Measurements from ENCODE around the gene GNG3.
"Not testable (repeated sequence)": the region's sequence is repeated elsewhere in the genome, so short reads cannot be mapped to it uniquely, and the experiment has no call there.

The GNG3 gene

DNA sequence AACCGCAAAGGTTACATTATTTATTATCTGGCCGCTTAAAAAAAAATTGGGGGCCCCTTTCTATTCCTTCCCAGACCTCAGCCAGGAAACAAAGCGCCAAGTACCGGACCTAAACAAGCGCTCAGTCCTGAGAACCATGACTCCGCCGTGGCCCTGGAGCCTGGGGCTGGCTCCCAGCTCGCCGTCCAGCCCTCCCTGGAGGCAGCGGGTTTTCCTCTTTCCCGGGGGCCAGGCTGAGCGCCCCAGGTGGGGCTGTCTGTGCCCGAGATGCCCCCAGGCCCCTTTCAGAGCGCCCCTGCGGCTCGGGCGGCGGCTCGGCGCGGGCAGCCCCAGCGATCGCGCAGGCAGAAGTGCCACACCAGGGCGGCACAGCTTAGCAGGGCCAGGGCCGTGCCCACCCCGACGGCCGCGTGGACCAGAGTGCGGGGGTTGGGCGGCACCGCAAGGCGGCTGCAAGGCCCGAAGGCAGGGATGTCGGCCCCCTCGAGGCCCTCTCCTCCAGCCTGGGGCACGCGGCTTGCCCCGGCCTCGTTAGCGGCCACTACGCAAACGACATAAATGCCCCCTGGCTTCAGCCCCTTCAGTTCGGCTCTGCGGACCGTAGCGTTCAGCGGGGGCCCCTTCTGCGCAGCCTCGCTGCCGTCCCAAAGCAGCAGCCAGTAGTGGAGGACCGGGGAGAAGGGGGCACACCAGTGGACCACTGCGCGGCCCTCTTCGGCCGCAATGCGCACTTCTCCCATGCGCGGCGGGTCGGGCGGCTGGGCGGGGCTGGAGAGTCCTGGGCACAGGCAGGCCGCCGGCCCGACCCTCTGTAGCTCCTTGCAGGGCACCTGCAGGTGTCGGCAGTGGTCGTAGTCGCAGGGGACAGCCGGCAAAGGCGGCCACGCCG lies 19.7 kb upstream of the GNG3 start:
- no peak for DNase-seq (ENCODE audit: low read depth in 2 of 2)

DNA sequence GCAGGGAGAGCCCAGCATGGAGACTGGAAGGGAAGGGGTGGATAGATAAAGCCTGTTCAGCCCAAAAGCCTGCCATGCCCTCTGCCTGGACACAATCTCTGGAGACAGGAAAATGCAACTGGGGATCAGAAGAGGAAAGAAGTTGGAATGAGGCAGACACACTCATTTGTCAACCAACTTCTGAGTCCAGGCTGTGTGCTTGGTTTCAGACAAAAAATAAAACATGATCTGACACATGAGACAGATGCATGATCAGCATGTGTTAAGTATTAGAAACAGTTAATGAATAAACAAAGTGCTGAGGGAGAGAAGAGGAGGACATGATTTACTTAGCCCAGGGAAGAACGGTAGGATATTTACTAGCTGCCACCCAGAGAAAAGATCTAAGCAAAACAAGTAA lies 19.0 kb upstream of the GNG3 start:
- no peak for DNase-seq (ENCODE audit: low read depth in 2 of 2)

DNA sequence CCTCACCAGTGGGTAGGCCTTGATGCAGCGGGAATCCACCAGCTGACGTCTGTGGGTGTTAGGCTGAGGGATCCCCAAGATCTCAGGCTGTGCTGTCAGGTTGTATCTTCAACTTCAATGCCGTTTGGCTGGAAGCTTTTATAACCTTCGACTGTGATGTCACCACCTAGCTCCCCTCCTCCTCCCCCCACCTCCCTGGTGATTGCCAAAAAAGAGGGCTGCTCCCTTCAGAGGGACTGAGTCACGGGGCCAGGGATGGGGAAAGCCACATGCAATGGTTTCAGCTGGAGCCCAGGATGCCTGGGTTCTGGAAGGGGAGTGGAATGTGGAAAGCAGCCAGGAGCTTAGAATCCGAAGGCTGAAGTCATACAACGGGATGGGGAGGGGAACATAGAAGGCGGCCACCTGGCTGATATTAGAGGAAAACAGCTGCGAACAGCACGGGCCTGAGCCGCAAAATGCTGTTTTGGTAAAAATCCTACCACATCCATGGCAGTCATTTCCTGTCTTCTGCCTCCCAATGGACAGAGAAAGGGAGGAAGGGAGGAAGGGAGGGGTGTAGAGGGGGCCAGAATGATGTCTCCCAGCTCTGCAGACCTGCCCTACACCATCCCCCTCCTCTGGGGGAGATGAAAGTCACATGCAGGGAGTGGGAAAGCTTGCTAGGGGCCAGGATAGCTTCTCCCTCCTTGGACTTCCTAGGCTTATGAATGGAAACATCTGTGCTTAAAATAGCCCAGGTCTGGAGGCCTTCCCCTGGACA lies 17.9 kb upstream of the GNG3 start, which contains the start of gene LRRN4CL:
TSS of gene LRRN4CL (minus strand) at position 110 of the 763 bp plus-strand sequence. CDS start 1,022 bp downstream, outside the sequence.
- DNase-seq (ENCODE audit: low read depth in 2 of 2): no peak

DNA sequence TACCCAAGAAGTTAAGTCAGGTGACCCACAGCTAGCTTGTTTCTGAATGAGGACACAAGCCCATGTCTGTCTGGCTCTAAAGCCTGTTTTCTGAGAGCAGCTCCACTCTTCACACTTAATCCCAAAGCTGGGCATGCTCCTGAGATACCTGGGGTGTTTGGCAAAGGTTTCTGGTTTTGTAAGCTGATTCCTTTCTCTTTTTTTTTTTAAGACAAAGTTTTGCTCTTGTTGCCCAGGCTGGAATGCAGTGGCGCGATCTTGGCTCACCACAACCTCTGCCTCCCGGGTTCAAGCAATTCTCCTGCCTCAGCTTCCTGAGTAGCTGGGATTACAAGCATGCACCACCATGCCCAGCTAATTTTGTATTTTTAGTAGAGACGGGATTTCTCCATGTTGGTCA lies 13.9 kb upstream of the GNG3 start:
- DNase-seq (ENCODE audit: low read depth in 2 of 2): not testable (repeated sequence)

DNA sequence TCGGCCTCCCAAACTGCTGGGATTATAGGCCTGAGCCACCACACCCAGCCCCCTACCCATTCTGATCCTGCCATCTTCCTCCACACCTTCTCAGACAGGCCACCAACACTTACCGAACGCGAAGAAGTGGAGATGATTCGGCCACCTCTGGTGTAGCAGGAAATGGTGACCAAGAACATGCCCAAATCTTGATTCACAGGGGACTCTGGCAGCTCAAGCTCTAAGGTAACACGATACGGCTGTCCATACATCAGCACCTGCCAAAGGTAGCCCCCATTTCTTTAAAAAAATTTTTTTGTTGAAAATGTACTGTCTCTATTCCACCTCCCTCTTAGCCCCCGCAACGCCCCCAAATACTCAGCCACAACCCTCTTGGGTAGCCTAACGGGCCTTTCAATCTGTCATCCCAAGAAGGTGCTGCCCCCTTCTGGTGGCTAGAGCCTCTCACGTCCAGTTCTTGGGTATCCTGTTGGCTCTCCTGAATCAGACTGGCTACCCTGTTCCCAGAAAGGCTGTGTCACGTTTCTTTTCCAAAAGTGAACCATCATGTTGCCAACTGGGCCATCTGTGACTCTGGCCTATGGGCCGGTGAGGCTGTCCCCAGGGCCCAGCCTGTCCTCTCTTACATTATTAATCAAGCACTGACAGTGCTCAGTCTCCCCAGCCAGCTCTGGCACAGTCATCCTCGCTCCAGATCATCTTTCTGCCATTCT lies 12.9 kb upstream of the GNG3 start:
- DNase-seq (ENCODE audit: low read depth in 2 of 2): peak; percentile 60 to 64

DNA sequence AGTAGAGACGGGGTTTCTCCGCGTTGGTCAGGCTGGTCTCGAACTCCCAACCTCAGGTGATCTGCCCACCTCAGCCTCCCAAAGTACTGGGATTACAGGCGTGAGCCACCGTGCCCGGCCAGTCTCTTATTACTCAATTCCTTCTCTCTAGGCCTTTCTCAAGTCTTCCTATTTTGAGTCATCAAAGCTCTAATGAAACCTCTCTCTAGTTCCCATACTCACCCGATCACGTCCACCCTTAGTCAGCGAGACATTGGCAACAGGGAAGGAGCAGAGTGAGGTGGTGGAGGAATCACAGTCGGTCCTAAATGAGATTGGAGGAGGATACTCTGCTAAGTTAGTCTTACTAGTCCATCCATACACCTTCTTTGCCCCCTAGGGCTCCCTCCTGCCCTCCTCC lies 5.2 kb upstream of the GNG3 start:
- no peak for DNase-seq (ENCODE audit: low read depth in 2 of 2)

DNA sequence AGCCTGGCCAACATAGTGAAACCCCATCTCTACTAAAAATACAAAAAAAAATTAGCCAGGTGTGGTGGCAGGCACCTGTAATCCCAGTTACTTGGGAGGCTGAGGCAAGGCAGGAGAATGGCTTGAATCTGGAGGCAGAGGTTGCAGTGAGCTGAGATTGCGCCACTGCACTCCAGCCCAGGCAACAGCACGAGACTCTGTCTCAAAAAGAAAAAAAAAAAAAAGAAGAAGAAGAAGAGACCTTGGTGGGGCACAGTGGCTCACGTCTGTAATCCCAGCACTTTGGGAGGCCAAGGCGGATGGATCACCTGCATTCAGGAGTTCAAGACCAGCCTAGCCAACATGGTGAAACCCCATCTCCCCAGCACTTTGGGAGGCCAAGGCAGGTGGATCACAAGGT lies 3.6 kb upstream of the GNG3 start:
- not testable (repeated sequence) for DNase-seq (ENCODE audit: low read depth in 2 of 2)

DNA sequence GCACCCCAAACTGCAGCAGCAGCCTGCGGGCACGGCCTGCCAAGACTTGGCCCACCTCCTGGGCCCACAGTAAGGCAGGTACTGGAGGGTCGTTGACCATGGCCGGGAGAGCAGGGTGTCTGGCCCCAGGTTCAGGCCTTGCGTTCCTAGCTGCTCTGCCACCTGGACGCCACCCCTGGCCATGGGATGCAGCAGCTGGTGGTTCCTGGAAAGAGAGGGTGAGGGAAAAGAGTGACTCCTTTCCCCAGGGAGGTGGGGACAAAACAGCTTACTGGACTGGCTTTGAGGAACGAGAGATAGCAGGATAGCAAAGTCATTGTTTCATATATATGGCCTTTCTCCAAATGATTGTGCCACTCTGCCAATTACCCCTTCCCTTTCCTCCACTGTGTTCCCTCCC lies 2.1 kb upstream of the GNG3 start:
- no peak for DNase-seq (ENCODE audit: low read depth in 2 of 2)

DNA sequence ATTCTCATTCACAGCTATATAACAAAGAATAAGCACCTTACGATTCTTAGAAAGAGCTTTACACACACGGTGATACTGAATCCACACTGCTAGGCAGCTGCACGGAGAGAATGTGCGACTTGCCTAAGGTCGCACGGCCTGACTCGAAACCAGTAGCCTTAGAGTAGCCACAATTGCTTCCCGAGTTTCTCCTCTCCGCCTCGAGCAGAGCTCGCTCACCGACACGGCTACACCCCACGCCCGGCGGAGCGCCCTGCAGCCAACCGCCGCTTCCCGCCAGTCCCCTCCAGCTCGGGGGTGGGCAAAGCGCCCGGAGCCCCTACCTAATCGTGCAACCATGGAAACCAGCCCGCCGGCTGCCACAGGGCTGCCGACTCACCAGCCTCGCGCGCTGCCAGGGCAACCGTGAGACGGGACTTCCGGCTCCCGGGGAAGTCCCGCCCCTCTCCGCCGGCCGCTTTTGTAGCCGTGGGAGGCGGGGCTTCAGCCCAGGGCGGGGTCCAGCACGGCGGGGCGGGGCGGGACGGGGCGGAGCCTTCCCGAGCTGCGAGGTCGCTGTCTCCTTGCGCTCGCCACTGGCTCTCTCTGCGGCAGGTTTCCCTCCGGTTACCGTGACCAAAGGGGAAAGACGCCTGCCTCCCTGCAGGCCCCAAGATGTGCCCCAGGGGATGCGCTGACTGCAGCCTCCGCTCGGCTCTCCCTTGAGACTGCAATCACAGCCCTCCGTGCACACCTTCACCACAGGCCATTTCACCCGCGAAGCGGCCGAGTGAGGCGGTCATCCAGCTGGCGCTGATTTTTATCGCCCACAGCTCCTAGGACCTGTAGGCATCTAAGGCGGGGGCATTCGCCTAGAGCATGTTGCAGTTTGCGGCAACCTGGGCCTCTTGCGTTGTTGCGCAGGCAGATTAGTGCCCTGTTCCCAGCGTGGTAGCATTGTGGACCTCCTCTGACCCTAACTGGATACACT lies 1.3 kb upstream of the GNG3 start:
- DNase-seq (ENCODE audit: low read depth in 2 of 2): peak; percentile 90 to 92

DNA sequence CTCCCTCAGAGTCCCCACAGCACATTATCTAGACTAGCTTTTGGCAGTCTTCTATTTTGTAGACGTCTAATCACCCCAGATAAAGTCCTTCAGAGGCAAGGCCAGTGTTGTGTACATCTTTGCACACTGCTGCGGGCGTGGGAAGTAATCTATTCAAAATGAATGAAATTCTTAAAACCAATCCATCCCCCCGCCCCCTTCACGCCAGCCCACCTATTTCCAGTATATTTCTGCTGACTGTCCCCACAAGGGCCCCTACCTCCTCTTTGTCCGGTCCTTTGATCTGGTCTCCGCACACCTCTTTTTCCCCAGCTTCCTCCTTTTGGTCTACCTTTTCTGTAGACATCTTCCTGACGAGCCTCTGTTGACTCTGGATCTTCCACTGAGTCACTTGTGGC lies 627 bp upstream of the GNG3 start:
- no peak for DNase-seq (ENCODE audit: low read depth in 2 of 2)

DNA sequence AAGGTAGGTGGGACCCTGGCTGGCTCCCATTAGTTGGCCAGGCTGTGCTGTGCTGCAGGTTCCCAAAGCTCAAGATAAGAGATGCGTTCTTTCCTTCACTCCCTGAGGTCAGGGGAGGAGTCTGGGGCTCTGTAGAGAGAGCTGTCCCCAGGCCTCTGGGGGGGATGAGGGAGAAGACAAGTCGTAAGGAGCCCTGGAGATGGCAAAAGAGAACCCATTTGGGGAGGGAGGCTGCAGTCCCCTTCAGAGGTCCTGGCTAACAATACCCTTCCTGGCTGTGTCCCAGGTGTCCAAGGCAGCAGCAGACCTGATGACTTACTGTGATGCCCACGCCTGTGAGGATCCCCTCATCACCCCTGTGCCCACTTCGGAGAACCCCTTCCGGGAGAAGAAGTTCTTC lies 916 bp downstream of the GNG3 start:
- DNase-seq (ENCODE audit: low read depth in 2 of 2): no peak

DNA sequence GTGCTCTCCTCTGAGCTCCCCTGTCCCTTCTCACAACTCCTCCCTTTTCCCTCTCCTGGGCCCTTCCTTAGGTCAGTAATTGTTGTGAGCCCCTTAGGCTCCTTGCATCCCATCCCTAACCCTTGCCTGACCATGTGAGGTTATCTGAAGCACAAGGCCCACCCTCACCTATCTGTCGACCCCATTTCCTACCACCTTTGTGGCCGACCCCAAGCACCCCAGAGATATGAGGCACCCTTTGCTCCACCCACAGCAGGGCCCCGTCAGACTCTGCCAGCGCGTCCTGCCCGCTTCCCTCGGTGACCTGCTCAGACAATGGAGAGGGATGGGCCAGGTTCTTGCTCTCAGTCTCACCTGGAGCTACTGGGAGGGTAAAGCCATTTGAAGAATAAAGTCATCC lies 1.3 kb downstream of the GNG3 start:
- DNase-seq (ENCODE audit: low read depth in 2 of 2): no peak

DNA sequence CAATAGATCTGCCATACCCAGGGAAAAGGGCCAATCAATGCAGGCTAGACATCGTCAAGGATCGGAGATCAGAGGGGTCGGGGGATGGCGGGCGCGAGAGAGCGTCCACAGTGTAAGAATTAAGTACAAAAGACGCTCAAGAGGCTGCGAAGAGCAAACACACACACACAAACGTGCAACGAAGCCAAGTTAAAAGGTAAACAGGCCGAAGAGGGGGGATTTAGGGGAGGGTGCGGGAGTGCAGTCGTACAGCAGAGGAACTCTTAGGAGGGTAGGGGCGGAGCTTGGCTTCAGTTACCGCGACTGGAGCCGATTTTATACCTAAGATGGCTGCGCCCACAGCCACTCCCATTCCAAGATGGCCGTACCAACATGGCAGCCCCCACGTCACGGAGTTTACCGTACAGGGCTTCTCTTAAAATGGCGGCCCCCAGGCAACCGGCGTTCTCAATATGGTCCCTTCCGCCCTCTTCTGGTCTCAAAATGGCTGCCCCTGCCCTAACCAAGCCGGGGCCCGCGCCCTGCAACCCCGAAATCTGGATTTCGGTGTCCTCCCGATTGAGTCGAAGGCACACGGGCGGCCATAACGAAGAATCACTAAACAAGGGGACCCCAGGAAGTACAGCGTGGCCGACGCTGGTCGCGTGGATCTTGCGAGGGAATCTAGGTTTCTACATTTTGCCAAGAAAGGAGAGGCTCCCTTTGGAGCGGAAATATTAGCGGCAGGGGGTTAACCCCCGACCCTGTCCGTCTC lies 1.9 kb downstream of the GNG3 start:
- DNase-seq (ENCODE audit: low read depth in 2 of 2): peak; percentile 90 to 93

DNA sequence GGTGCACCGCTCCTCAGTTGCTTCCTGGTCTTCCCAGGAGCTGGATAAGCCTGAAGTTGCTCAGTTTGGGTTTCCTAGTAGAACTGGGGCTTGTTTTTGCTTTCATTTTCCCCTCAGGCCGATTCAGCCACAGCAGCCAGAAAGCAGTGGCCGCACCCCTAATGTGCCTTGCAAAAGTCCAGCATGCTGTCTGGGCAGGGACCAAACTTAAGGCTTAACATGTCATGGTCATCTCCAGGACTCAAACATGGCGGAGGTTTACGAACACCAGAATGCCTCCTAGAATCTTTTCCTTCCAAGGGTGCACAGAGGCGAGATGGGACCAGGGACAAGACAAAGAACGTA lies 2.5 kb downstream of the GNG3 start:
- no peak for DNase-seq (ENCODE audit: low read depth in 2 of 2)

DNA sequence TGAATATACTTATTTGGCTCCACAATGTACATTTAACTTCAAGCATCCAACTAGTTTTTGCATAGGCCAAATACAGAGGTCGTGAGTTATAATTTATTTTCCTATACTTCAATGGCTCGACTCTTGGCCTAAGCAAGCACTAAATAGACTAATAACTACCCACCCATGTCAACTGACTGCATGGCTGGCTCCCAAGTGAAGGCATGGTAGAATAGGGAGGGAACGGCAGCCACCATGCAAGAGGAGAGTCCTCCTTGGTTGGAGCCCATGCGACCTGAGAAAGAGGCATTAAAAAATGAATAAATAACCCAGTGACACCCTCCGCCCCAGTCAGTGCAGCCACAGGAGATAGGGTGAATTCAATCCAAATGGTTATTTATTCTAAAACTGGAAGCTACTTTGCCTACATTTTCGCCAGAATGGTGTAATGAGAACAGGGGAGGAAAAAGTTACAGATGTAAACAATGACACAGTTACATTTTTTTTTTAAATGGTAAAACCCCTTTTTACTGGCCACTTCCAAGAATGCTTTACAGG lies 4.9 kb downstream of the GNG3 start:
- no peak for DNase-seq (ENCODE audit: low read depth in 2 of 2)

DNA sequence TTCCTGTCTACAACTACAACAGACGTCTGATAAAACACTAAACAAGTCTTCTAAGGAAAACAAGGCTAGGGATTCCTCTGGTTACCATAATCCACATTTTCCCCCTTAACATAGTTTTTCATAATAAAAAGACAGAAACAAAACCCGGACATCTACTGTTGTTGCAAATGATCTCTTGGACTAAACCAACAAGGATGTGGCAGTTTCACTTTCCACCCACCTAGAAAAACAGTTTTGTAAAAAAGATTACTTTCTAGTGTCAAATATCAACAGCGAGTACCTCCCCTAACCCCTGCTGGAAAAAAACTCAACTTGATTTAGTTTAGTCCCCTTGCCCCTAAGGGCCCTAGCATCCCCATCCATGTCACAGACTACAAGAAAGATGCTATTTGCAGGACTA lies 5.4 kb downstream of the GNG3 start:
- DNase-seq (ENCODE audit: low read depth in 2 of 2): no peak

DNA sequence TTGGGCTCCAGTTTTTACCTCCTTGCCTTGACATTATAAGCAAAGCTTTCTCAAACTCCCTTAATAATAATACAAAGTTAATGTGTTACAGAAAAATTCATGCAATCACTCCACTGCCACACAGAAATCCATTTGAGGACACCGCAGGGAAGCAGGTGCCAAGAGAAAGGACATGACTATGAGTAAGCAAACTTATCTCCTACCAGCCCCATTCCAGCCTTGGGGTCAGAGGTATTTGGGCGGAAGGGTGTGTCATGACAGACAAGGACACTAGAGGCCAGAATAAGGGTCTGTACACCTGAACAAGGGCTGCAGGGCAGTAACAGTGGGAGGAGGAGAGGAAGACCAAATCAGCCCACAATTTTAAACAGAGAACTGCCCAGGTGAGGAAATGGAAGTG lies 5.9 kb downstream of the GNG3 start:
- DNase-seq (ENCODE audit: low read depth in 2 of 2): no peak

DNA sequence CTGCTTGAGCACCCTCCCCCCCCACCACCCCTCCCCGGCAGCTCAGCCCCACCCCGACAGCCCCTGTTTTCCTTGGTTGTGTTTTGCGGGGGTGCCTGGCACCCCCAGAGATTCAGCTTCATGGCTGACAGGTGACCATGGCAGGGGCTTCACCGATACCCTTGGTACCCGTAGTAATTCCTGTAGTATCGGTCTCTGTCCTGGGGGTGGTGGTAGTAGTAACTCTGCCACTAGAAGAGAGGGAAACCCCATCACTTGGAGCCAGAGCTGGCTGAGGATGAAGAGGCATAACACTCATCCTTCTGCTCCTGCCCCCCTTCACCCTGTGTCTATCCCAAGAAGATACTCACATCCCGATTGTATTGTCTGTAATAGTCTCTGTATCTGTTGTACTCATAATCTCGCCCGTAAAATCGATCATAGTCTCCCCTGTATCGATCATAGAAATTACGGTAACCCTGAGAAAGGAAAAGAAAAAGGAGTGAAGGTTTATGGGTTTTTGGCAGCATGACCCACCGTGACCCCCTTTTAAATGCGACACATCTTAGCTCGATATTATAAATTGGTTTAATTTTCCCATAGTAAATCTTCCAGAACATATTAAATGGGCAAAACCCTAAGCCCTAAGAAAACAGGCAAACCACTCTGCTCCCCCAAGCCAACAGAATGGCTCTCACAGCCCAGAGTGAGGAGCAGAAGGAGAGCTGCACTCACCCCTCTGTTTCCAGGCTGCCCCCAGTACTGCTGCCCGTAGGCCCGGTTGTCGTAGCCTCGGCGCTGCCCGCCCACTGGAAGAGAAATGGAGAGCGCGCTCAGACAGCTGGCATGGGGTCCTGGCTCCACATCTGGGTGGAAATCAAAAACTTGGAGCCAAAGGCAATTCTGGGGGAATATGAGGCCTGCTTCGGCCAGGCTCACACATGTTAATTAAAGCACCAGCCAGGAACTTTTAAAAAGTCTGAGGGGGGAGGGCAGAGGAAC lies 8.0 kb downstream of the GNG3 start:
- DNase-seq (ENCODE audit: low read depth in 2 of 2): no peak

DNA sequence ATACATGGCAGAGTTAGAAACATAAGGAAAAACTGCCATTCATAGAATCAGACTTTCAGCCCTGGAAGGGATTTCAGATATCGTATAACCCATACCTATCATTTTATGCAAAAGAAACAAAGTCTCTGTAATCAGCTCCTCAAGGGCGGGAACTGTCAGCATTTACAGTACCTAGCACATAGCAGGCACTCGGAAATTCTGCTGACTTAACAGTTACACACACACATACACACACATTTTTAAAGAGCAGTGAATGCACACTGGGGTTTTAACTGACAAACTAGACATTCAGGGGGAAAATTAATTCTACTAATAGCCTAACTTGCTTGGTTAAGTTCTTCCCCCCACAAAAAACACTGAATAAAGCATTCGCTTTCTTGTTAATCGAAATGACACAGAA lies 8.7 kb downstream of the GNG3 start:
- DNase-seq (ENCODE audit: low read depth in 2 of 2): no peak

Measured in stimulated activated CD8-positive, alpha-beta memory T cell treated with anti-CD3 and anti-CD28 coated beads, Interleukin-2, amount 100 ng/mL, for 1 hour (primary cell).